ENCODE results near the gene LMNTD1.
"Not testable (repeated sequence)": the region's sequence is repeated elsewhere in the genome, so short reads cannot be mapped to it uniquely, and the experiment has no call there.

LMNTD1 gene

DNA sequence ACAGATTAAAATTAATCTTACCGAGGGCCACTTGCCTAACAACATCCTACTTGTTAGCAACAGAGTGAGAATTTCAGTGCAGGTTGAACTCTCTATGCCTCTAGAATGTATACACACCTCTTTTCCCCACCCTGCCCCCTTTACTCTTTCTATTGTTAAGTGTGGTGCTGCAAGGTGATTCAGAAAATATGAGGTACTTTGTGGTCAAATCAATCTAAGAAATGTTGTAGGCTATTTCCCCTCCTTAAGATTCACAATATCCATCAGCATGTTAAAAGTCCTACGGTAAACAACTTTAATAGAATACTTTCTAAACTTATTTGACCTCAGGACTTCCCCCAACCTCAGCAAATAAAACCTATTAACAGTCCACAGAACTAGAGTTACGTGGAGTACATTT is 106.0 kb downstream of the LMNTD1 start:
- no peak for DNase-seq
- Mint-ChIP-seq H3K27me3 (peaks cover 8% of the 10 kb centered on the region), H3K27ac (no peak overlapping the region), H3K36me3 (ENCODE audit: low read depth) (no peaks in the 10 kb centered on the region), H3K4me1 (ENCODE audit: low read depth) (no peaks in the 10 kb centered on the region), H3K4me3 (no peak overlapping the region), H3K9me3 (no peaks in the 10 kb centered on the region)

DNA sequence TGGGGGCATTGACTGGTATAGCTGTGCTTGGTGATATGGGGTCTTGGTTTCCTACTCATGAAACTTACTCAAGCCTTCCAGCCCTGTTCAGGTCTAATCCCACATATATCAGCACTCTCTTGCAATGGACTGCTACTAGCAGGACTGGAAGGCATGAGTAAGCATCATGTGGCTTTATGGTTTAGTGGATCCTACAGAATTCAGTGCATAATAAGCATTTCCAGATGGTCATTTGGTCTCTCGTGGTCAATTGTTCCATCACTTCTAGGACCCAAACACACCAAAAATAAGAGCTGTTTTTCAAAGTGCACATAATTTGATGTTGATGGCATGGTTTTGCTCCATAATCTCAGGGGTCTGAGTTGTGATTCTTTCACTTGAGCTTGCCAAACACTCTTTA is 114.4 kb downstream of the LMNTD1 start:
- Mint-ChIP-seq H3K4me3 (no peak overlapping the region), H3K9me3 (no peaks in the 10 kb centered on the region), H3K27me3 (no peaks in the 10 kb centered on the region), H3K4me1 (ENCODE audit: low read depth) (peaks cover 4% of the 10 kb centered on the region), H3K36me3 (ENCODE audit: low read depth) (no peaks in the 10 kb centered on the region), H3K27ac (no peak overlapping the region)
- DNase-seq = no peak

DNA sequence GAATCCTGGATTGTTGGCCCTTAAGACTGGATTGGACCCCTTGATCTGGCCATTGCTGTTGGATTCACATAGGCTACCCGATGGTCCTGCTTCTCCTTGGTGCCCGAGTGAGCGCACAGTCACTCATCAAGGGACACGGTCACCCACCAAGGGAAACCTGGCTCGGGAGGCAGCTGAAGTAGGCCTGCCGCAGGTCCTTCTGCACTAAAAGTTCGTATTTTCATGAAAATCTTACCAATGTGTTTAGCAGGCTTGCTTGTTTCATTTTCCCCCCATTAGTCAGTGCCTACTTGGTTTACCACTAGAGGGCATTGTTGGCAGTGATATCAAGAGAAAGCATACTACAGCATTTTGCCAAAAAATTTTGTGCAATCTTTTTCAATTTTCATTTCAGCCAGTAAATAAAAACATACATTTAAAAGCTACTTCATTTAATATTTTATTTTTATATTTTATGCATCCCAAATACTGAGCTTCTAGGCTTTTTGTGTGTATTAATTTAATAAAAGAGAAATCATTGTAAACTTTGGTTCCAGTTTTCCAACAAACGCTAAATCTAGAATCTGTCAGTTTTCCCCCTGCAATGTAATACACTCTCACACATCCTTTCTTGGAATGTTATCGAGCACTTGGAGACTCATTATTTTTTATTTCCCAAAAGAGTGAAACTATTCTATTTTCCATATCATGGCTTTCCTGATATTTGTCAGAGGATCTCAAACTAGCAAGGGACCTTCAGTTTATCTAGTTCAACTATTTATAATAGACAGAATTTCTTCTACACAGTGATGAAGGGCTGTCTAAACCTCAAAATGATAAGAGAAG is 116.7 kb downstream of the LMNTD1 start:
- no peaks in the 10 kb centered on the region for H3K36me3 Mint-ChIP-seq (ENCODE audit: low read depth)
- DNase-seq = peak; percentile 37
- no peaks in the 10 kb centered on the region for H3K9me3 Mint-ChIP-seq
- H3K4me1 Mint-ChIP-seq (ENCODE audit: low read depth) = peaks cover 4% of the 10 kb centered on the region
- H3K27ac Mint-ChIP-seq = no peak overlapping the region
- no peaks in the 10 kb centered on the region for H3K27me3 Mint-ChIP-seq
- no peak overlapping the region for H3K4me3 Mint-ChIP-seq

DNA sequence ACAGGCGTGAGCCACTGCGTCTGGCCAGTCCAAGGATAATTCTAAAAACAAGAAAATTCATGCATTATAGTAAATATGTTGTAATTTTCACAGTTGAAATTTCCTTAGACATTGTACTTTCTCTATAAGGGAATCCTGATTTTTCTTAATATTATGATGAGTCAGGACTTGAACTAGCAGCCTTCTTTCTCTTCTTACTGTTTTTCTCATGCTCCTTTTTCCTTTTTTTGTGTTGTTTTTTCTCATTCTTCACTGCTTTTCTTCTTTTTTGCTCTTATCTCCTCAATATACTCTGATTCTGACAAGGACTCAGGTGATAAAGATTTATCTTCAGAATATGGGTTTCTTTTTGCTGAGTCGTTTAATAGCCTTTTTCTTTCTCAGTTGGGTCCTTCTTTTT is 117.7 kb downstream of the LMNTD1 start:
- H3K36me3 Mint-ChIP-seq (ENCODE audit: low read depth) = no peaks in the 10 kb centered on the region
- no peaks in the 10 kb centered on the region for H3K9me3 Mint-ChIP-seq
- no peaks in the 10 kb centered on the region for H3K27me3 Mint-ChIP-seq
- no peak overlapping the region for H3K27ac Mint-ChIP-seq
- H3K4me3 Mint-ChIP-seq = no peak overlapping the region
- DNase-seq = no peak
- H3K4me1 Mint-ChIP-seq (ENCODE audit: low read depth) = peaks cover 4% of the 10 kb centered on the region

DNA sequence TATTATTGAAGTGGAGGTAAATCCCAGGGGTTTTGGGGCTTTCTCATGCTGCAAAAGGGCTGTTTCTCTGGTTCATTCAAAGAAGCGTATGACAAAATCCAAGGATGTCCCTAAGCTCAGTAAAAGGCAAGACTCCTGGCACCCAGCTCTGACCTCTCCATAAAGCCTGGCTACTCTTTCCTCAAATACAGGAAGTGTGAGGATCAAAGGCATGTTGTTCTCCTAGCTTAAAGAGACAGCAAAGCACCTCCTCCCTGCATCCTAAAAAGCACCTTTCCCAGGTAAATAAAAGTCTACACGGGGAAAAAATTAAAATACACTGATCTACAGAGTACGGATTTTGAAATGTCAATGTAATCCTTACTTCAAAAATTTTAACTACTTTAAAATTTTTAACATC is 118.6 kb downstream of the LMNTD1 start:
- Mint-ChIP-seq H3K27ac (no peak overlapping the region), H3K27me3 (no peaks in the 10 kb centered on the region), H3K9me3 (no peaks in the 10 kb centered on the region), H3K4me3 (no peak overlapping the region), H3K36me3 (ENCODE audit: low read depth) (no peaks in the 10 kb centered on the region), H3K4me1 (ENCODE audit: low read depth) (peaks cover 7% of the 10 kb centered on the region)
- DNase-seq = no peak

DNA sequence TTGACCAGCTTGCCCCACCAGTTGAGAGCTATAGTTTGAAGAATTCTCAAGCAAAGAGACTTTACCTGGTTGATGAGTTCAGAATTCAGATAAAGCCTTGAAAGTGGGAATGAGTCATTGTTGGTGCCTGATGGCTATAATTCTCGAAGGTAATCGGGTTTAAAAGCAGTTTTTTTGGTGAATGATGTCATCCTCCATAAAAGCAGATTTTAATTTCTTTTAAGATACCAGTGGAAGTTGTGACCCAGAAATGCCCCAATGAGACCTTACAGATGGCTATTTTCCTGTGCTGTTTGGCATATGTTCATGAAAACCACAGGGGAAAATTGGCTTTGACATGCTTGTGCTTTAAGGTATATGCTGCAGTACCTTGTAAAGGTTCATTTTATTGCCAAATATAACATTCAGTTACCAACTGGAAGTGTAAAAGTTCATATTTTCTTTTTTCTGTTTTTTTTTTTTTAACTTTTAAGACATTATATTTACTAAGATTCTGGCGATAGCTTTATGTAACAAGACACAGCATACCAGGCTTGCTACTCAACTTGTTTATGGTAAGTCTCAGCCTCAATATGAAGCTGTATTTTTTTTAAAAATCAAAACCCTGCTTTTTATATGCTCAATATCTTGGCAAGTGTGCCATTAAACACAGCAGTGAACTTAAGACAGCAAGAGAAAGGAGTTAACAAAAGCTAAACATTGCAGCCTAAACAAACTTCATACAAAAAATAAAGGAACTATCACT is 119.3 kb downstream of the LMNTD1 start:
- Mint-ChIP-seq H3K27me3 (no peaks in the 10 kb centered on the region), H3K9me3 (no peaks in the 10 kb centered on the region), H3K4me3 (no peak overlapping the region), H3K36me3 (ENCODE audit: low read depth) (no peaks in the 10 kb centered on the region), H3K4me1 (ENCODE audit: low read depth) (peaks cover 7% of the 10 kb centered on the region), H3K27ac (no peak overlapping the region)
- no peak for DNase-seq

DNA sequence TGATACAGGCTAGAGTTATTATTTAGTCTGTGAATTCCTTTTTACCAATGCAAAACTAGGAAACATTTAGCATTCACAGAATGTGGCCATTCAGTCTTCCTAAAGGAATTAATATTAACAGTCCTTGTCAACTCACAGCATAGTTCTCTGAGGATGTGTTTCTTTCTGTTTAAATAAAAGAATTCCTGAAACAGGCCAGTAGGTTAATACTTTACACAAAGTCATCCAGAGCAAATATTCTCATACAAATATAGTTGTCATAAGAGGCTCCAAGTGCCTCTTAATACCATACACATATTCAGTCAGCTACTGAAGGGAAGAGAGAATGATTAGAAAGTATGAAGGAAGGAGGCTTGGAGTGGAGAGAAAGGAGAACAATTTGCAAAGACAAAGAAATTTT is 120.1 kb downstream of the LMNTD1 start:
- Mint-ChIP-seq H3K36me3 (ENCODE audit: low read depth) (no peaks in the 10 kb centered on the region), H3K4me1 (ENCODE audit: low read depth) (peaks cover 7% of the 10 kb centered on the region), H3K9me3 (no peaks in the 10 kb centered on the region), H3K27me3 (no peaks in the 10 kb centered on the region), H3K4me3 (no peak overlapping the region), H3K27ac (no peak overlapping the region)
- DNase-seq = no peak

DNA sequence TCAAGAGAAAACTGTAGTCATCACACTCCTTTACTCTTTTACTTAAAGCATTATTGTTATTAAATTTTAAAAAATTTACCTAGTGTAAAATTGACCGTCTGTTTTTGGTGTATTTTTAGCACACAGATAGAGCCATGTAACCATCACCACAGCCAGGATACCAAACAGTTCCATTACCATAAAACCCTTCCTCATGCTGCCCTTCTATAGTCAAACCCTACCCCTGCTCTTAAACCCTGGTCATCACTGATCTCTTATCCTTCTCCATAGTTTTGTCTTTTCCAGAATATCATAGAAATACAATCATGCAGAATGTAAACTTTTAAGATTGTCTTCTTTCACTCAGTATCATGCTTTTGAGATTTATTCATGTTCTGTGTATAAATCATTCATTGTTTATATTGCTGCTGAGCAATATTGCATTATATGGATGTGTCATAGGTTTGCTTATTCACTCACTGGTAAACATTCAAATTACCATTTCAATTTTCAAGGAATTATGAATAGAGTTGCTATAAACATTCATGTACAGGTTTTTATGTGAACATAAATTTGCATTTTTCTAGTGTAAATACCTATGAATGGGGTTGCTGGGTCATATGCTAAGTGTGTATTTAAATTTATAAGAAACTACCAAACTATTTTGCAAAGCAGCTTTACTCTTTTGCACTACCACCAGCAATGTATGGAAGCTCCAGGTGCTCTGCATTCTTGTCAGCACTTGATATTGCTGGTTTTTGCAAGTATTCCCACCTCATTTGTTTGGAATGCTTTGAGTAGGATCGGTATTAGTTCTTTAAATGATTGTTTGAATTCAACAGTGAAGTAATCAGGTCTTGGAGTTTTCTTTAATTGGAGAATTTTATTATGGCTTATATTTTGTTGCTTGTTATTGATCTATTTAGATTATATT is 125.5 kb downstream of the LMNTD1 start:
- Mint-ChIP-seq H3K4me1 (ENCODE audit: low read depth) (peaks cover 3% of the 10 kb centered on the region), H3K9me3 (no peaks in the 10 kb centered on the region), H3K36me3 (ENCODE audit: low read depth) (no peaks in the 10 kb centered on the region), H3K27me3 (no peaks in the 10 kb centered on the region), H3K27ac (no peak overlapping the region), H3K4me3 (no peak overlapping the region)
- no peak for DNase-seq

DNA sequence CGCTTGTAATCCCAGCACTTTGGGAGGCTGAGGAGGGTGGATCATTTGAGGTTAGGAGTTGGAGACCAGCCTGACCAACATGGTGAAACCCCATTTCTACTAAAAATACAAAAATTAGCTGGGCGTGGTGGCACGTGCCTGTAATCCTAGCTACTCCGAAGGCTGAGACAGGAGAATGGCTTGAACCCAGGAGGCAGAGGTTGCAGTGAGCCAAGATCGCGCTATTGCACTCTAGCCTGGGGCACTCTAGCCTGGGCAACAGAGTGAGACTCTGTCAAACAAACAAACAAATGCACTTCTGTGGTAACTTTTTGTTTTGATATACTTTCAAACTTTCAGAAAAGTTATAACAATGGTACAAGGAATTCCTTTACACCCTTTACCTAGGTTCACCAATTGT is 126.3 kb downstream of the LMNTD1 start:
- not testable (repeated sequence) for H3K9me3 Mint-ChIP-seq; H3K4me1 Mint-ChIP-seq (ENCODE audit: low read depth); H3K27ac Mint-ChIP-seq; H3K27me3 Mint-ChIP-seq; H3K36me3 Mint-ChIP-seq (ENCODE audit: low read depth); H3K4me3 Mint-ChIP-seq; DNase-seq
